Measurements from ENCODE around the gene ADAM15.

Gene ADAM15

GRCh38 chr1:155052439-155053395 is 1.6 kb downstream of the ADAM15 start:
- no peak for FAIRE-seq

- no peak for FAIRE-seq
Measured at GRCh38 chr1:155053531-155054105, 2.5 kb downstream of the ADAM15 start.

GRCh38 chr1:155057104-155057503 is 6.0 kb downstream of the ADAM15 start:
- no peak for FAIRE-seq

GRCh38 chr1:155057788-155058211 is 6.7 kb downstream of the ADAM15 start:
- no peak for FAIRE-seq

- FAIRE-seq: no peak
Measured at GRCh38 chr1:155060736-155061135, 9.6 kb downstream of the ADAM15 start.

- FAIRE-seq: no peak
Measured at GRCh38 chr1:155061381-155062150, 10.4 kb downstream of the ADAM15 start.

GRCh38 chr1:155062151-155062686 is 11.1 kb downstream of the ADAM15 start:
- no peak for FAIRE-seq

- FAIRE-seq: no peak
Measured at GRCh38 chr1:155062702-155063411, 11.7 kb downstream of the ADAM15 start.

GRCh38 chr1:155063550-155064110 is 12.5 kb downstream of the ADAM15 start, which contains the start of gene EFNA4:
Gene EFNA4 (plus strand): TSS chr1:155063740. CDS start chr1:155063824, 84 bp downstream.
- peak; percentile 4 for FAIRE-seq

GRCh38 chr1:155064111-155064831 is 13.2 kb downstream of the ADAM15 start:
- FAIRE-seq: no peak

GRCh38 chr1:155064832-155065429 is 13.8 kb downstream of the ADAM15 start:
- no peak for FAIRE-seq

- FAIRE-seq: no peak
Measured at GRCh38 chr1:155066777-155067176, 15.7 kb downstream of the ADAM15 start.

- FAIRE-seq: no peak
Measured at GRCh38 chr1:155068599-155068998, 17.5 kb downstream of the ADAM15 start.

- FAIRE-seq: no peak
Measured at GRCh38 chr1:155069551-155070157, 18.5 kb downstream of the ADAM15 start.

- FAIRE-seq: no peak
Measured at GRCh38 chr1:155070158-155070621, 19.1 kb downstream of the ADAM15 start.

GRCh38 chr1:155070721-155071569 is 19.8 kb downstream of the ADAM15 start:
- no peak for FAIRE-seq

GRCh38 chr1:155071701-155072100 is 20.6 kb downstream of the ADAM15 start:
- no peak for FAIRE-seq

- FAIRE-seq: no peak
Measured at GRCh38 chr1:155072531-155073289, 21.6 kb downstream of the ADAM15 start.
